GM21526 (cell line): ENCODE data around the gene INO80.
"Not testable (repeated sequence)": the region's sequence is repeated elsewhere in the genome, so short reads cannot be mapped to it uniquely, and the experiment has no call there.

Experiments
- ATAC-seq: cut with Tn5 transposase; IDR thresholded peaks from one replicate; pipeline ENCODE4 v1.9.1; 2021; ENCODE audit warnings: moderate library complexity; ENCODE audit not compliant: unreplicated experiment, low FRiP score

INO80 gene

GRCh38 chr15:41116116-41116961 is at the start of gene INO80:
INO80 (minus strand) TSS chr15:41116280; CDS start chr15:41096310, 19,970 bp downstream.
- ATAC-seq: peak; percentile 75

- ATAC-seq: no peak
Measured at GRCh38 chr15:41161736-41162135, 45.7 kb upstream of the INO80 start.

GRCh38 chr15:41161336-41161735 is 45.3 kb upstream of the INO80 start:
- ATAC-seq: no peak

GRCh38 chr15:41160639-41161315 is 44.7 kb upstream of the INO80 start:
- ATAC-seq: no peak

GRCh38 chr15:41154412-41154811 is 38.3 kb upstream of the INO80 start:
- no peak for ATAC-seq

- ATAC-seq: no peak
Measured at GRCh38 chr15:41153733-41154132, 37.7 kb upstream of the INO80 start.

- ATAC-seq: no peak
Measured at GRCh38 chr15:41151451-41152005, 35.4 kb upstream of the INO80 start.

GRCh38 chr15:41150279-41150678 is 34.2 kb upstream of the INO80 start:
- ATAC-seq: no peak

- ATAC-seq: no peak
Measured at GRCh38 chr15:41148065-41148464, 32.0 kb upstream of the INO80 start.

- ATAC-seq: no peak
Measured at GRCh38 chr15:41139619-41140018, 23.5 kb upstream of the INO80 start.

GRCh38 chr15:41139112-41139511 is 23.0 kb upstream of the INO80 start:
- not testable (repeated sequence) for ATAC-seq

- not testable (repeated sequence) for ATAC-seq
Measured at GRCh38 chr15:41135580-41135979, 19.5 kb upstream of the INO80 start.

- no peak for ATAC-seq
Measured at GRCh38 chr15:41133454-41133853, 17.4 kb upstream of the INO80 start.

- ATAC-seq: not testable (repeated sequence)
Measured at GRCh38 chr15:41132094-41132493, 16.0 kb upstream of the INO80 start.

- ATAC-seq: no peak
Measured at GRCh38 chr15:41128174-41128902, 12.3 kb upstream of the INO80 start.

GRCh38 chr15:41125931-41126642 is 10.0 kb upstream of the INO80 start:
- no peak for ATAC-seq

GRCh38 chr15:41125063-41125669 is 9.1 kb upstream of the INO80 start:
- ATAC-seq: no peak

GRCh38 chr15:41124058-41124457 is 8.0 kb upstream of the INO80 start:
- ATAC-seq: no peak

GRCh38 chr15:41122849-41123248 is 6.8 kb upstream of the INO80 start:
- ATAC-seq: no peak

- ATAC-seq: no peak
Measured at GRCh38 chr15:41121951-41122350, 5.9 kb upstream of the INO80 start.
